K562 (cell line): ENCODE results near the gene FGR.

Experiments
- CTCF ChIP-seq, 3 experiments: IDR thresholded peaks in 2 of 3; conservative IDR thresholded peaks in 1 of 3; 2 replicates each; pipeline ENCODE4 v1.5.1; 2011 to 2012; ENCODE audit warnings: low read length in 3 of 3, mild to moderate bottlenecking in 3 of 3, control low read depth in 2 of 3, improper control_type of control experiment in 1 of 3, inconsistent platforms in 1 of 3, low read depth in 1 of 3, mixed read lengths in 1 of 3, moderate library complexity in 1 of 3; ENCODE audit not compliant: insufficient read depth in 2 of 3
- E2F3 ChIP-seq: fragments of 250-450 bp; sonication (Bioruptor Pico); IDR thresholded peaks from 2 replicates; pipeline ENCODE4 v1.4.0; 2020; ENCODE audit warnings: mild to moderate bottlenecking
- HDAC1 ChIP-seq, 2 experiments: fragments of 450-650 bp; IDR thresholded peaks; 2 replicates each; pipeline ENCODE4 v1.6.1; 2016 to 2017; ENCODE audit warnings: inconsistent platforms in 1 of 2, mild to moderate bottlenecking in 1 of 2, moderate library complexity in 1 of 2
- RB1 ChIP-seq: fragments of 450-650 bp; IDR thresholded peaks from 2 replicates; pipeline ENCODE4 v1.6.1; 2017; ENCODE audit warnings: low read depth, mild to moderate bottlenecking
- RUNX1 ChIP-seq: sonication (generic); IDR thresholded peaks from 2 replicates; pipeline ENCODE4 v1.6.1; 2016; ENCODE audit warnings: antibody characterized with exemption, low read depth
- SRF ChIP-seq, 2 experiments: fragments of 250-450, 450-650 bp in 1 of 2; sonication (Bioruptor Pico) in 1 of 2; sonication (generic) in 1 of 2; formaldehyde crosslinking; IDR thresholded peaks; 2 replicates each; pipeline versions ENCODE4 v1.5.0 to v1.5.1; 2020 to 2022; ENCODE audit warnings: mild to moderate bottlenecking in 1 of 2, missing genetic modification reagents in 1 of 2
- ZNF232 ChIP-seq: sonication (generic); formaldehyde crosslinking; IDR thresholded peaks from 2 replicates; pipeline ENCODE4 v1.8.0; 2022; ENCODE audit warnings: mild to moderate bottlenecking, missing genetic modification reagents

GRCh38 chr1:27650171-27650538, 15.2 kb upstream of the FGR start:
- TF ChIP-seq RUNX1 (no peak), ZNF232 (CRISPR knock-in tag) (no peak), SRF (CRISPR knock-in tag; IDR thresholded peaks at IDR 0.05) (no peak), CTCF (IDR thresholded peaks at IDR 0.05 in 2 of 3, conservative IDR thresholded peaks at IDR 0.05 in 1 of 3; ENCODE audit: insufficient read depth in 2 of 3, low read depth in 1 of 3, low read length in 3 of 3) (no peak), HDAC1 (IDR thresholded peaks at IDR 0.05) (no peak), E2F3 (CRISPR knock-in tag) (no peak), RB1 (no peak)
